Measurements from ENCODE around the gene ABCA2.

- no peak for TF ChIP-seq CTCF (IDR thresholded peaks at IDR 0.05)
- TF ChIP-seq POLR2A (IDR thresholded peaks at IDR 0.05) = no peak
Measured at GRCh38 chr9:136963341-136963740, 64.7 kb downstream of the ABCA2 start.
